ENCODE measurements around the gene RAB33B. TPM values are rescaled to one million over a fixed set of nuclear protein-coding genes. Genes with fewer than 3 reads are reported as not detected.

Gene RAB33B
- total and polyA plus RNA-seq, 4 experiments from 2014 or later: 9.4 to 16.6 (median 13.3) TPM

GRCh38 chr4:139525414-139525813 lies 71.5 kb downstream of the RAB33B start:
- H3K36me3 Mint-ChIP-seq: peaks cover 42 to 56% of the 10 kb centered on the region in 2 donors
- no peak for DNase-seq
- H3K27me3 Mint-ChIP-seq: no peaks in the 10 kb centered on the region
- intact Hi-C loops (cut with micrococcal nuclease): no loop called here
- Histone ChIP-seq H3K4me3 (ENCODE audit: low read length in 2 of 2) (no peak overlapping the region), H3K36me3 (ENCODE audit: insufficient read depth, low read length) (peaks cover 6% of the 10 kb centered on the region), H3K27me3 (ENCODE audit: insufficient read depth, low read length) (no peaks in the 10 kb centered on the region), H3K4me1 (ENCODE audit: insufficient read depth, low read length) (peaks cover 18% of the 10 kb centered on the region), H3K27ac (ENCODE audit: low read depth, low read length) (no peak overlapping the region), H3K9me3 (ENCODE audit: control insufficient read depth in 1 of 2, low read length in 2 of 2) (no peaks in the 10 kb centered on the region)
- peak overlapping the region in 4 of 7 donors; percentile 0 to 43 (median 22) for H3K27ac Mint-ChIP-seq
- peaks cover 15 to 28% (median 19%) of the 10 kb centered on the region in 4 donors for H3K4me1 Mint-ChIP-seq
- no peaks in the 10 kb centered on the region for H3K9me3 Mint-ChIP-seq
- ChIA-PET POLR2A (ENCODE audit: partially characterized antibody) (no interaction called here), CTCF (ENCODE audit: partially characterized antibody) (interaction anchor here (1.5 kb wide), 1 partner anchor 298 kb away, joined by 3 read pairs; no protein-coding TSS in a partner anchor)
- peak overlapping the region in 5 of 8 donors; percentile 0 to 47 (median 4) for H3K4me3 Mint-ChIP-seq

Other genes starting within 250 kb of the RAB33B start
- gene MGARP, start 173.9 kb upstream of the RAB33B start, total RNA-seq: under 1 TPM; 0.23 to 0.33 TPM
- gene MGARP, start 173.9 kb upstream of the RAB33B start, polyA plus RNA-seq: under 1 TPM; 0.20 to 0.52 TPM
- 10 to 100 TPM; 45.8 to 46.5 TPM for gene NAA15, start 152.6 kb upstream of the RAB33B start, total RNA-seq
- 10 to 100 TPM; 18.6 to 47.7 TPM for gene NAA15, start 152.6 kb upstream of the RAB33B start, polyA plus RNA-seq
- gene NDUFC1, start 151.6 kb upstream of the RAB33B start, total RNA-seq: 10 to 100 TPM; 29.6 to 34.8 TPM
- 100 to 1,000 TPM; 121 to 154 TPM for gene NDUFC1, start 151.6 kb upstream of the RAB33B start, polyA plus RNA-seq
- gene SETD7, start 102.1 kb downstream of the RAB33B start, total RNA-seq: 10 to 100 TPM; 13.8 to 14.6 TPM
- 1 to 10 TPM; 3.9 to 5.6 TPM for gene SETD7, start 102.1 kb downstream of the RAB33B start, polyA plus RNA-seq
- 1 to 10 TPM; 1.0 to 1.5 TPM for gene MGST2, start 211.7 kb downstream of the RAB33B start, total RNA-seq
- gene MGST2, start 211.7 kb downstream of the RAB33B start, polyA plus RNA-seq: 10 to 100 TPM; 15.1 to 26.2 TPM

Data from CD4-positive, alpha-beta memory T cell (primary cell).